GM12878 (cell line): ENCODE measurements around the gene ZBTB16. TPM values are rescaled to one million over a fixed set of nuclear protein-coding genes. Genes with fewer than 3 reads are reported as not detected.

Experiments used
- ATAC-seq: fragments of 200-7000 bp; cut with Tn5 transposase; 3 replicates; pipeline ENCODE4 v1.9.1; 2020; ENCODE audit warnings: mild to moderate bottlenecking, moderate library complexity
- BruUV-seq: library from RNA; stranded (reverse); fragments of 400-500 nt; replicated peaks from 2 replicates; lab custom pipeline; 2021; lab: Mats Ljungman, UMichigan
- CTCF ChIA-PET: fragments of 300-600 bp; sonication (Branson Sonifier 250); formaldehyde crosslinking; extraction: SDS; loops from one replicate; lab custom pipeline; 2021; ENCODE audit warnings: inconsistent platforms; lab: Yijun Ruan, JAX
- POLR2A ChIA-PET: fragments of 350-600 bp; formaldehyde crosslinking; extraction: SDS; loops from one replicate; lab custom pipeline; 2021; ENCODE audit warnings: inconsistent platforms; lab: Charles Lee
- RAD21 ChIA-PET: fragments of 300-600 bp; sonication (Branson Sonifier 250); formaldehyde crosslinking; loops from one replicate; lab custom pipeline; 2023; ENCODE audit warnings: antibody characterized with exemption; ENCODE audit not compliant: unreplicated experiment; lab: Charles Lee
- SMC1A ChIA-PET: fragments of 300-600 bp; sonication (Branson Sonifier 250); formaldehyde crosslinking; loops from one replicate; lab custom pipeline; 2023; ENCODE audit not compliant: unreplicated experiment, uncharacterized antibody; lab: Charles Lee
- DNase-seq: peaks from one replicate; pipeline ENCODE4 v3.0.0-alpha.2; 2011; ENCODE audit warnings: low read depth, low spot score
- FAIRE-seq: peaks from 3 replicates; lab custom pipeline; 2011; peaks lifted over from hg19 to GRCh38; lab: Jason Lieb, UNC
- H2AFZ ChIP-seq: 2 replicates; pipeline ENCODE4 v1.6.0; 2011; ENCODE audit warnings: low read depth, low read length, control low read depth; ENCODE audit not compliant: control insufficient read depth
- H3K27ac ChIP-seq: 2 replicates; pipeline ENCODE4 v1.5.1; 2011; ENCODE audit warnings: control low read depth; ENCODE audit not compliant: control insufficient read depth, insufficient read depth
- H3K27me3 ChIP-seq, 2 experiments: replicated peaks in 1 of 2; 2 replicates each; pipeline versions ENCODE4 v1.6.0 to v1.6.1; 2011; ENCODE audit warnings: low read length in 1 of 2; ENCODE audit not compliant: control insufficient read depth in 2 of 2, insufficient read depth in 2 of 2
- H3K36me3 ChIP-seq, 2 experiments: 2 replicates each; pipeline ENCODE4 v1.5.1; 2011; ENCODE audit warnings: low read length in 1 of 2; ENCODE audit not compliant: control insufficient read depth in 2 of 2, insufficient read depth in 2 of 2
- H3K4me1 ChIP-seq: 2 replicates; pipeline ENCODE4 v1.6.1; 2011; ENCODE audit warnings: mild to moderate bottlenecking, low read length, moderate library complexity, mixed read lengths; ENCODE audit not compliant: control insufficient read depth, insufficient read depth
- H3K4me2 ChIP-seq: 2 replicates; pipeline ENCODE4 v1.6.0; 2011; ENCODE audit warnings: control low read depth; ENCODE audit not compliant: control insufficient read depth, insufficient read depth
- H3K4me3 ChIP-seq: fragments of 200-600 bp; sonication (generic); 2 replicates; pipeline ENCODE4 v1.5.1; 2016
- H3K79me2 ChIP-seq: 2 replicates; pipeline ENCODE4 v1.6.0; 2011; ENCODE audit warnings: low read length; ENCODE audit not compliant: control insufficient read depth, insufficient read depth
- H3K9ac ChIP-seq: 2 replicates; pipeline ENCODE4 v1.8.0; 2011; ENCODE audit warnings: low read length, control low read depth, mixed read lengths; ENCODE audit not compliant: control insufficient read depth, insufficient read depth
- H3K9me3 ChIP-seq: replicated peaks from 3 replicates; pipeline ENCODE4 v1.5.1; 2011; ENCODE audit warnings: mild to moderate bottlenecking, low read length; ENCODE audit not compliant: control insufficient read depth, insufficient read depth
- H4K20me1 ChIP-seq: 2 replicates; pipeline ENCODE4 v1.6.0; 2011; ENCODE audit not compliant: control insufficient read depth, insufficient read depth
- CREM ChIP-seq: IDR thresholded peaks from 2 replicates; pipeline ENCODE4 v1.6.1; 2014; ENCODE audit warnings: antibody characterized with exemption, low read depth
- CTCF ChIP-seq, 3 experiments: IDR thresholded peaks in 2 of 3; conservative IDR thresholded peaks in 1 of 3; 2 replicates each; pipeline ENCODE4 v1.5.1; 2011; ENCODE audit warnings: low read depth in 3 of 3, low read length in 3 of 3, mild to moderate bottlenecking in 3 of 3, control low read depth in 2 of 3, moderate library complexity in 2 of 3, inconsistent platforms in 1 of 3, mixed read lengths in 1 of 3; ENCODE audit not compliant: control insufficient read depth in 2 of 3, insufficient read depth in 1 of 3; ENCODE audit errors: extremely low read depth in 1 of 3
- EED ChIP-seq: sonication (generic); IDR thresholded peaks from 2 replicates; pipeline ENCODE4 v1.6.1; 2016; ENCODE audit warnings: antibody characterized with exemption, low read depth
- EP300 ChIP-seq, 2 experiments: fragments of 150-350 bp in 1 of 2; IDR thresholded peaks; 2 replicates each; pipeline ENCODE4 v1.6.1; 2011 to 2012; ENCODE audit warnings: low read depth in 2 of 2, low read length in 2 of 2, borderline replicate concordance in 1 of 2, improper control_type of control experiment in 1 of 2, inconsistent platforms in 1 of 2; ENCODE audit not compliant: control insufficient read depth in 1 of 2
- EZH2 ChIP-seq: IDR thresholded peaks from 2 replicates; pipeline ENCODE4 v1.6.1; 2012; ENCODE audit warnings: low read depth, mild to moderate bottlenecking, control low read depth, inconsistent platforms, low read length, borderline replicate concordance; ENCODE audit not compliant: control insufficient read depth
- KAT2A ChIP-seq: conservative IDR thresholded peaks from 2 replicates; pipeline ENCODE4 v1.6.1; 2011; ENCODE audit warnings: low read depth, low read length; ENCODE audit not compliant: control insufficient read depth
- TAF1 ChIP-seq: IDR thresholded peaks from 2 replicates; pipeline ENCODE4 v1.6.1; 2011; ENCODE audit warnings: mild to moderate bottlenecking, low read depth, low read length, borderline replicate concordance
- TCF12 ChIP-seq: IDR thresholded peaks from 2 replicates; pipeline ENCODE4 v1.6.1; 2011; ENCODE audit warnings: low read depth, mild to moderate bottlenecking, low read length
- TCF7 ChIP-seq: IDR thresholded peaks from 2 replicates; pipeline ENCODE4 v1.6.1; 2014; ENCODE audit warnings: antibody characterized with exemption, borderline replicate concordance
- ZNF217 ChIP-seq: fragments of 450-650 bp; IDR thresholded peaks from 2 replicates; pipeline ENCODE4 v1.6.1; 2017; ENCODE audit warnings: antibody characterized with exemption, mild to moderate bottlenecking
- WGBS: methylation state at CpG from one replicate; pipeline ENCODE4 v1.1.6; 2016; ENCODE audit warnings: low lambda C conversion rate; ENCODE audit not compliant: insufficient replicate concordance, insufficient coverage; ENCODE audit errors: missing lambda C conversion rate; 5-methylcytosine and 5-hydroxymethylcytosine counted together
- in situ Hi-C: fragments of 300-500 bp; cut with MboI; formaldehyde crosslinking; loops from 9 replicates; pipeline ENCODE4 v1.14.3; 2018; ENCODE audit warnings: mixed read lengths
- intact Hi-C: fragments of 100-400 bp; cut with micrococcal nuclease; formaldehyde crosslinking; loops from one replicate; pipeline ENCODE4 v1.14.2; 2022; ENCODE audit not compliant: unreplicated experiment
- polyA plus RNA-seq, 11 experiments: library from polyadenylated mRNA; depleted of rRNA in 4 of 11; unstranded in 6 of 11; stranded (reverse) in 5 of 11; fragments of >200 nt; fragmentation: Nextera tagmentation in 4 of 11; fragmentation: Illumina TruSeq in 1 of 11; extraction: Ambion mirVana in 4 of 11; extraction: Trizol in 1 of 11; gene quantifications; 1 replicate in 1 of 11; 2 replicates in 10 of 11; pipeline versions ENCODE4 v1.2.1 to v1.2.3, GENCODE V29; 2011 to 2016; ENCODE audit warnings: inconsistent platforms in 2 of 11, missing spikeins in 2 of 11, low read depth in 1 of 11
- total RNA-seq, 4 experiments: library from RNA; depleted of rRNA in 3 of 4; stranded (reverse); fragments of >200 nt in 3 of 4; fragmentation: Illumina TruSeq in 1 of 4; extraction: Trizol in 1 of 4; gene quantifications; 2 replicates each; pipeline versions ENCODE4 v1.2.1 to v1.2.3, GENCODE V29; 2013 to 2021

The ZBTB16 gene
- total and polyA plus RNA-seq, 10 of the 15 experiments (the other 5 are each of a cell fraction or from before 2014, with no cell fraction given) = 0.38 TPM; not detected in 9

GRCh38 chr11:114295676-114296604 lies 236.4 kb downstream of the ZBTB16 start, which contains the start of gene NNMT:
NNMT (plus strand) TSS chr11:114296399; CDS start chr11:114296557, 158 bp downstream.
- Histone ChIP-seq H3K36me3 (no peaks in the 10 kb centered on the region), H3K27ac (no peak within 1 kb of the TSS), H4K20me1 (no peaks in the 10 kb centered on the region), H3K27me3 (no peaks in the 10 kb centered on the region; a peak in 2 of 4 replicates), H2AFZ (no peak within 1 kb of the TSS), H3K9ac (no peak within 1 kb of the TSS), H3K4me1 (no peaks in the 10 kb centered on the region), H3K79me2 (no peaks in the 10 kb centered on the region), H3K9me3 (no peaks in the 10 kb centered on the region), H3K4me3 (no peak within 1 kb of the TSS), H3K4me2 (no peak within 1 kb of the TSS)
- ChIA-PET CTCF (no interaction called here), SMC1A (no interaction called here), RAD21 (no interaction called here), POLR2A (no interaction called here)
- ATAC-seq (no peak), DNase-seq (no peak), FAIRE-seq (no peak)
- in situ Hi-C loops = no loop called here
- TF ChIP-seq EP300 (IDR thresholded peaks at IDR 0.05; ENCODE audit: borderline replicate concordance in 1 of 2, control insufficient read depth in 1 of 2, low read depth in 2 of 2, low read length in 2 of 2) (no peak), TAF1 (no peak), ZNF217 (no peak), EED (no peak), TCF7 (no peak), CREM (no peak), CTCF (IDR thresholded peaks at IDR 0.05 in 2 of 3, conservative IDR thresholded peaks at IDR 0.05 in 1 of 3; ENCODE audit: control insufficient read depth in 2 of 3, extremely low read depth in 1 of 3, insufficient read depth in 1 of 3, low read depth in 3 of 3, low read length in 3 of 3) (no peak), TCF12 (no peak), EZH2 (no peak), KAT2A (no peak)
- WGBS = 21% methylated on average over 11 of the region's 11 CpGs
- intact Hi-C loops = no loop called here
- no TSS peak for BruUV-seq
